Kidney glomerular epithelial cell (primary cell): ENCODE results near the gene MAP4.
"Not testable (repeated sequence)": the region's sequence is repeated elsewhere in the genome, so short reads cannot be mapped to it uniquely, and the experiment has no call there.

Experiments used
- DNase-seq: peaks from one replicate; lab custom pipeline; 2025; lab: John Stamatoyannopoulos, UW

The MAP4 gene

GRCh38 chr3:47896736-47897135 is 119.5 kb downstream of the MAP4 start:
- no peak for DNase-seq

- DNase-seq, result no peak
These were observed 121.0 kb downstream of the MAP4 start for GRCh38 chr3:47895241-47895640.

GRCh38 chr3:47892286-47893040 is 123.8 kb downstream of the MAP4 start:
- DNase-seq, result no peak

- no peak for DNase-seq
These were observed 124.6 kb downstream of the MAP4 start for GRCh38 chr3:47891613-47892005.

- DNase-seq, result no peak
These were observed 125.2 kb downstream of the MAP4 start for GRCh38 chr3:47890828-47891612.

- no peak for DNase-seq
These were observed 125.9 kb downstream of the MAP4 start for GRCh38 chr3:47890126-47890827.

- no peak for DNase-seq
These were observed 127.0 kb downstream of the MAP4 start for GRCh38 chr3:47888986-47889757.

GRCh38 chr3:47887991-47888390 is 128.2 kb downstream of the MAP4 start:
- not testable (repeated sequence) for DNase-seq

- DNase-seq, result no peak
These were observed 131.0 kb downstream of the MAP4 start for GRCh38 chr3:47885168-47885567.

GRCh38 chr3:47884603-47885002 is 131.6 kb downstream of the MAP4 start:
- no peak for DNase-seq

GRCh38 chr3:47882338-47882737 is 133.9 kb downstream of the MAP4 start:
- DNase-seq, result no peak

GRCh38 chr3:47877719-47878118 is 138.5 kb downstream of the MAP4 start:
- no peak for DNase-seq

- no peak for DNase-seq
These were observed 138.9 kb downstream of the MAP4 start for GRCh38 chr3:47877290-47877689.

- DNase-seq, result no peak
These were observed 141.3 kb downstream of the MAP4 start for GRCh38 chr3:47874913-47875312.

- no peak for DNase-seq
These were observed 141.8 kb downstream of the MAP4 start for GRCh38 chr3:47874438-47874837.

- DNase-seq, result no peak
These were observed 143.3 kb downstream of the MAP4 start for GRCh38 chr3:47872916-47873315.

GRCh38 chr3:47871389-47871788 is 144.8 kb downstream of the MAP4 start:
- DNase-seq, result no peak

- no peak for DNase-seq
These were observed 145.4 kb downstream of the MAP4 start for GRCh38 chr3:47870702-47871260.

- no peak for DNase-seq
These were observed 146.1 kb downstream of the MAP4 start for GRCh38 chr3:47870156-47870555.

- no peak for DNase-seq
These were observed 147.9 kb downstream of the MAP4 start for GRCh38 chr3:47868306-47868705.

GRCh38 chr3:47867451-47868044 is 148.7 kb downstream of the MAP4 start:
- DNase-seq, result no peak
